ENCODE measurements around the gene RNF207.

DNA sequence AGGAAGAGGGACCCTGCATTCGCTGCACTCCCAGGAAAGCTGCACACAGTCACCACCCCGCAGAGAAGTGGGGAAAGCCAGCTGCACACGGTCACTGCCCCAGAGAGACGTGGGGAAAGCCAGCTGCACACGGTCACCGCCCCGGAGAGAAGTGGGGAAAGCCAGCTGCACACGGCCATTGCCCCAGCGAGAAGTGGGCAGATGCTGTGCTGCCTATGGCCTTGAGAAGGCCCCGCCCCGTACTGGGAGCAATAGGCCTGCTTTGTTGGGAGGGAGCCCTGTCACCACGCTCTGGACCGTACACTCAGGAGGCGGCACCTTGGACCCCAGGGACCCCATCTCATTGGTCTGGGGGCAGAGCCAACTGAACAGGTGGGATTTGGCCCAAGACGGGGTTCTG is 59.2 kb downstream of the RNF207 start:
- TF ChIP-seq POLR2AphosphoS5 (IDR thresholded peaks at IDR 0.05): no peak
- TF ChIP-seq CTCF (IDR thresholded peaks at IDR 0.05): no peak
- TF ChIP-seq POLR2A (IDR thresholded peaks at IDR 0.05; ENCODE audit: low read depth): no peak

Measured in esophagus muscularis mucosa (tissue), 3 donors.